PC-3 (cell line): ENCODE data around the gene CD151. TPM values are rescaled to one million over a fixed set of nuclear protein-coding genes. Genes with fewer than 3 reads are reported as not detected.

ENCODE experiments used
- ATAC-seq: fragments of 200-7000 bp; cut with Tn5 transposase; 2 replicates; pipeline ENCODE4 v1.9.1; 2020; ENCODE audit warnings: mild to moderate bottlenecking, moderate library complexity
- BruUV-seq: library from RNA; stranded (reverse); fragments of 400-500 nt; replicated peaks from 2 replicates; lab custom pipeline; 2021; lab: Mats Ljungman, UMichigan
- CTCF ChIA-PET: fragments of 300-600 bp; sonication (Branson Sonifier 250); formaldehyde crosslinking; loops from one replicate; lab custom pipeline; 2022; ENCODE audit warnings: antibody characterized with exemption; lab: Charles Lee
- POLR2A ChIA-PET: fragments of 300-600 bp; sonication (Branson Sonifier 250); formaldehyde crosslinking; loops from one replicate; lab custom pipeline; 2022; ENCODE audit warnings: antibody characterized with exemption; ENCODE audit not compliant: unreplicated experiment; lab: Charles Lee
- DNase-seq: peaks from one replicate; pipeline ENCODE4 v3.0.0-alpha.2; 2015
- H2AFZ ChIP-seq: fragments of 300-600 bp; sonication (generic); 2 replicates; pipeline ENCODE4 v1.6.0; 2016; ENCODE audit warnings: antibody characterized with exemption, low read length
- H3F3A ChIP-seq: fragments of 300-600 bp; sonication (generic); one replicate; pipeline ENCODE4 v1.6.0; 2017; ENCODE audit warnings: antibody characterized with exemption, low read length, control low read depth, mild to moderate bottlenecking; ENCODE audit not compliant: unreplicated experiment
- H3K27ac ChIP-seq: fragments of 300-600 bp; sonication (generic); 2 replicates; pipeline ENCODE4 v1.5.1; 2016; ENCODE audit warnings: mild to moderate bottlenecking, low read length
- H3K27me3 ChIP-seq: fragments of 300-600 bp; sonication (generic); 2 replicates; pipeline ENCODE4 v1.6.1; 2016; ENCODE audit warnings: low read length, mixed read lengths
- H3K36me3 ChIP-seq: fragments of 300-600 bp; sonication (generic); 2 replicates; pipeline ENCODE4 v1.6.1; 2016; ENCODE audit warnings: low read depth, mixed run types, low read length, mixed read lengths
- H3K4me1 ChIP-seq: fragments of 300-600 bp; sonication (generic); 2 replicates; pipeline ENCODE4 v1.5.1; 2016; ENCODE audit warnings: low read length; ENCODE audit not compliant: insufficient read depth
- H3K4me2 ChIP-seq: fragments of 300-600 bp; sonication (generic); 2 replicates; pipeline ENCODE4 v1.6.0; 2016; ENCODE audit warnings: low read length
- H3K4me3 ChIP-seq: fragments of 300-600 bp; sonication (generic); 2 replicates; pipeline ENCODE4 v1.5.1; 2016; ENCODE audit warnings: mild to moderate bottlenecking, low read length, mixed read lengths
- H3K79me2 ChIP-seq: fragments of 300-600 bp; sonication (generic); 2 replicates; pipeline ENCODE4 v1.6.1; 2017; ENCODE audit warnings: low read length, mixed read lengths
- H3K9ac ChIP-seq: fragments of 300-600 bp; sonication (generic); 2 replicates; pipeline ENCODE4 v1.6.0; 2016; ENCODE audit warnings: mild to moderate bottlenecking, low read length
- H3K9me2 ChIP-seq: fragments of 300-600 bp; sonication (generic); replicated peaks from 2 replicates; pipeline ENCODE4 v1.6.1; 2016; ENCODE audit warnings: mixed run types, low read length, mixed read lengths
- H3K9me3 ChIP-seq: fragments of 300-600 bp; sonication (generic); 2 replicates; pipeline ENCODE4 v1.6.1; 2016; ENCODE audit warnings: low read length, mixed read lengths
- H4K20me1 ChIP-seq: fragments of 300-600 bp; sonication (generic); 2 replicates; pipeline ENCODE4 v1.6.1; 2016; ENCODE audit warnings: low read length, mixed read lengths
- EZH2 ChIP-seq: fragments of 300-600 bp; sonication (generic); IDR thresholded peaks from one replicate; pipeline ENCODE4 v1.6.1; 2017; ENCODE audit warnings: antibody characterized with exemption, mild to moderate bottlenecking, low read length; ENCODE audit not compliant: unreplicated experiment
- EZH2phosphoT487 ChIP-seq: fragments of 300-600 bp; sonication (generic); IDR thresholded peaks from 2 replicates; pipeline ENCODE4 v1.6.1; 2018; ENCODE audit warnings: mild to moderate bottlenecking, antibody characterized with exemption, low read length, borderline replicate concordance
- intact Hi-C: fragments of 100-400 bp; cut with micrococcal nuclease; formaldehyde crosslinking; loops from 2 replicates; pipeline ENCODE4 v1.9.0; 2023
- total RNA-seq: library from RNA; depleted of rRNA; stranded (reverse); fragments of >200 nt; gene quantifications from 2 replicates; pipeline ENCODE4 v1.2.3, GENCODE V29; 2014; rRNA removed
- TF ChIP-seq, protein P1 (sequence below): fragments of 300-600 bp; sonication (generic); conservative IDR thresholded peaks from 2 replicates; pipeline ENCODE4 v1.5.1; 2017; ENCODE audit warnings: antibody characterized with exemption, low read depth, mild to moderate bottlenecking, low read length

CD151 gene
- total RNA-seq, 1 experiment from 2014 or later, result 469 TPM

DNA sequence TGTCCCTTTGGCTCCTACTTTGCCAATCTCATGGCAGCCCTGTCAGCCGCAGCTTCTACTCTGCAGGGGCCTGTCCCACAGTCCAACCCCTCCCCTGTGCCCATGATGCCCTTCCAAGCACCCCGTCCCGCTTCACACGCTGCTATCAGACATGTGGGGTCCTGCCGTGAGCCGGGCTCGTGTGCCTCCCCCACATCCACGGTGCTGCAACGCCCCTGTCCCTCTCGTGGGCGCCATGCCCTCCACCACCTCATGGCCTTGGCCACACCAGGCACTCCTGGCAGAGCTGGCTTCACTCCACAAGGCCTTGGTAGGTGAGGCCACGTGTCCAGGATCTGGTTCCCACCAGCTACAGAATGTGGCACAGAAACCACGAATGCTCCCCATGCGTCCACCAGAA lies 54.8 kb downstream of the CD151 start:
- ChIA-PET CTCF (no interaction called here), POLR2A (no interaction called here)
- Histone ChIP-seq H3K4me1 (no peaks in the 10 kb centered on the region), H3K4me3 (no peak overlapping the region), H4K20me1 (no peaks in the 10 kb centered on the region), H3K27ac (no peak overlapping the region), H3K27me3 (no peaks in the 10 kb centered on the region), H3K9me3 (no peaks in the 10 kb centered on the region), H2AFZ (no peak overlapping the region), H3K36me3 (peaks cover 6% of the 10 kb centered on the region; the same call in 1 of the 2 replicates), H3K9ac (no peak overlapping the region), H3K79me2 (no peaks in the 10 kb centered on the region), H3K4me2 (no peak overlapping the region), H3F3A (no peaks in the 10 kb centered on the region), H3K9me2 (no peaks in the 10 kb centered on the region)
- no TSS peak for BruUV-seq
- intact Hi-C loops, result no loop called here
- DNase-seq, result no peak
- TF ChIP-seq, protein P1, sequence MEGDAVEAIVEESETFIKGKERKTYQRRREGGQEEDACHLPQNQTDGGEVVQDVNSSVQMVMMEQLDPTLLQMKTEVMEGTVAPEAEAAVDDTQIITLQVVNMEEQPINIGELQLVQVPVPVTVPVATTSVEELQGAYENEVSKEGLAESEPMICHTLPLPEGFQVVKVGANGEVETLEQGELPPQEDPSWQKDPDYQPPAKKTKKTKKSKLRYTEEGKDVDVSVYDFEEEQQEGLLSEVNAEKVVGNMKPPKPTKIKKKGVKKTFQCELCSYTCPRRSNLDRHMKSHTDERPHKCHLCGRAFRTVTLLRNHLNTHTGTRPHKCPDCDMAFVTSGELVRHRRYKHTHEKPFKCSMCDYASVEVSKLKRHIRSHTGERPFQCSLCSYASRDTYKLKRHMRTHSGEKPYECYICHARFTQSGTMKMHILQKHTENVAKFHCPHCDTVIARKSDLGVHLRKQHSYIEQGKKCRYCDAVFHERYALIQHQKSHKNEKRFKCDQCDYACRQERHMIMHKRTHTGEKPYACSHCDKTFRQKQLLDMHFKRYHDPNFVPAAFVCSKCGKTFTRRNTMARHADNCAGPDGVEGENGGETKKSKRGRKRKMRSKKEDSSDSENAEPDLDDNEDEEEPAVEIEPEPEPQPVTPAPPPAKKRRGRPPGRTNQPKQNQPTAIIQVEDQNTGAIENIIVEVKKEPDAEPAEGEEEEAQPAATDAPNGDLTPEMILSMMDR, result no peak
- TF ChIP-seq EZH2phosphoT487 (no peak), EZH2 (no peak)
- ATAC-seq, result no peak

Other genes starting within 250 kb of the CD151 start
- 80.8 and 95.7 TPM in 2 replicates for gene IRF7, start 217.0 kb upstream of the CD151 start, total RNA-seq
- gene CDHR5, start 208.0 kb upstream of the CD151 start, total RNA-seq, result not detected in 2 replicates
- 2.2 TPM in 1 of 2 replicates, not detected in the other for gene SCT, start 205.8 kb upstream of the CD151 start, total RNA-seq
- gene DRD4, start 195.7 kb upstream of the CD151 start, total RNA-seq, result 0.11 TPM in 1 of 2 replicates, not detected in the other
- gene DEAF1, start 137.7 kb upstream of the CD151 start, total RNA-seq, result 31.9 and 42.8 TPM in 2 replicates
- 10.8 and 16.2 TPM in 2 replicates for gene TMEM80, start 137.1 kb upstream of the CD151 start, total RNA-seq
- gene EPS8L2, start 126.7 kb upstream of the CD151 start, total RNA-seq, result 127 and 200 TPM in 2 replicates
- gene TALDO1, start 85.5 kb upstream of the CD151 start, total RNA-seq, result 287 and 326 TPM in 2 replicates
- 38.9 and 39.7 TPM in 2 replicates for gene GATD1, start 55.5 kb upstream of the CD151 start, total RNA-seq
- gene CEND1, start 42.9 kb upstream of the CD151 start, total RNA-seq, result not detected in 2 replicates
- 32.7 and 42.3 TPM in 2 replicates for gene SLC25A22, start 34.7 kb upstream of the CD151 start, total RNA-seq
- gene PIDD1, start 27.7 kb upstream of the CD151 start, total RNA-seq, result 11.7 and 14.9 TPM in 2 replicates
- 897 and 964 TPM in 2 replicates for gene RPLP2, start 23.0 kb upstream of the CD151 start, total RNA-seq
- gene PNPLA2, start 14.0 kb upstream of the CD151 start, total RNA-seq, result 40.2 and 41.4 TPM in 2 replicates
- gene CRACR2B, start 5.0 kb upstream of the CD151 start, total RNA-seq, result 10.6 and 19.8 TPM in 2 replicates
- gene POLR2L, start 9.6 kb downstream of the CD151 start, total RNA-seq, result 661 and 1,148 TPM in 2 replicates
- 121 and 138 TPM in 2 replicates for gene TSPAN4, start 9.9 kb downstream of the CD151 start, total RNA-seq
- 70.2 and 116 TPM in 2 replicates for gene CHID1, start 77.9 kb downstream of the CD151 start, total RNA-seq
- gene AP2A2, start 92.9 kb downstream of the CD151 start, total RNA-seq, result 29.6 and 42.8 TPM in 2 replicates
- gene MUC6, start 203.8 kb downstream of the CD151 start, total RNA-seq, result 0.18 and 0.23 TPM in 2 replicates
- gene MUC2, start 241.9 kb downstream of the CD151 start, total RNA-seq, result 0.26 and 0.40 TPM in 2 replicates